GM12874 (cell line): Measurements from ENCODE around the gene SHBG.

ENCODE experiments used
- CTCF ChIP-seq: IDR thresholded peaks from 2 replicates; pipeline ENCODE4 v1.5.1; 2011; ENCODE audit warnings: low read depth, mild to moderate bottlenecking, control low read depth, low read length, moderate library complexity; ENCODE audit not compliant: insufficient read depth

SHBG gene

GRCh38 chr17:7652388-7653356 is 22.7 kb downstream of the SHBG start:
- no peak for TF ChIP-seq CTCF

DNA sequence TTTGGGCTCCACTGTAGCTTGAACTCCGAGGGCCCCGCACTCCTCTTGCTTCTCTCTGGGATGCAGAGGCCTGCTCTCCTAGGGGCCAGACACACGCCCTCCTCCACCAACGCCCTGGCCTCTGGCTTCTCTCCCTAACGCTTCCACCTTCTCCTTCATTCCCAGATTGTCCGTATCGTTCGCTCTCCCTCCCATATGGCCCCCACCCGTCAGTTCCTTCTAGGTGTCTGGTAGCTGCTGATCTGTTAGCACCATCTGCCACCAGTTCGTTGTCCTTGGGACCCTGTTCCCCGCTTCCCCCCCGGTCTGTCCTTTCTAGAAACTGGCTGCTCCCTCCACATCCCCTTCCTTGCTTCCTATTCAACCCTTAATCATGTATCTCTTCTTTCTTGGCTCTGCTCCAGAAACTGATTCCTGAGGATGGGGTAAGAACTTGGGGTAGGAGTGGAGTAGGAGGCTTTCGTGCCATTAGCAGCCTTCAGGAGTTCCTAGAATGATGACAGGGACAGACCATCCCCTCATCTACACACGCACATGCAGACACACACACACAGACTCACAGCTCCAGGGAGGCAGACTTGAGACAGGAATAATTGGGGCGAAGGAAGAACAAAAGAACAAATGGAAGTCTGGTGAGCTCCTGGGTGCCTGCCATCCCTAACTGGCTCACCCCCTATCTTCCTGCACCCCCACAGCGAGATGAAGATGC is 25.1 kb downstream of the SHBG start:
- TF ChIP-seq CTCF: no peak

GRCh38 chr17:7655541-7655840 is 25.6 kb downstream of the SHBG start:
- TF ChIP-seq CTCF: no peak

DNA sequence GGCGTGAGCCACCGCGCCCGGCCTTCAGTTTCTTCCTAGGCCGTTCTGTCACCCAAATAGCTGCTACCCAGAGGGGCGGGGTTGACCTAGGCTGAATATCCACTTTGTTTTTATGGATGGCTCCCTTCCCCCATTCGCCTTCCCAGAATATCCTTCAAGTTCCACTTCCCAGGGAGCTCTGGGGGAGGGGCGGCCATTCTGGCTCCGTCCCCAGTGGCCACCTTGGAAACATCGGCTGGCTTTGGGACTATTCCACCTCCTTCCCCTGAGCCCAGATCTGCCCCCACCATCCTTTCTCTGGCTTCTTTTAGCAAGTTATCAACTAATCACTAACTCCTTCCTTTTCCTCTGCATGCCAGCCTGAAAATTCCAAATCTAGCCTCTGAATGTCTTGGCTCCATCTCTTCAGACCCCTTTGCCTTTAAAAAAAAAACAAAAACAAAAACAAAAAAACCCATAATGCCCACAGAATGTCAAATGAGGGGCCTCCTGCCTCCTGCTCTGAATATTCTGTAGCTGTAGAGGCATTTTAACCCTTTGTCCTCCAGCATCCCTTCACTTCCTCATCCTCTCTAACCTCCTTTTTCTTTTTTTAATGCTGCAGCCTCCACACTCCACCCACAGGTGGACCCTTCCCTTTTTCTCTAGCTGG is 27.1 kb downstream of the SHBG start:
- TF ChIP-seq CTCF: no peak

GRCh38 chr17:7667656-7668406 is 37.9 kb downstream of the SHBG start:
- no peak for TF ChIP-seq CTCF

DNA sequence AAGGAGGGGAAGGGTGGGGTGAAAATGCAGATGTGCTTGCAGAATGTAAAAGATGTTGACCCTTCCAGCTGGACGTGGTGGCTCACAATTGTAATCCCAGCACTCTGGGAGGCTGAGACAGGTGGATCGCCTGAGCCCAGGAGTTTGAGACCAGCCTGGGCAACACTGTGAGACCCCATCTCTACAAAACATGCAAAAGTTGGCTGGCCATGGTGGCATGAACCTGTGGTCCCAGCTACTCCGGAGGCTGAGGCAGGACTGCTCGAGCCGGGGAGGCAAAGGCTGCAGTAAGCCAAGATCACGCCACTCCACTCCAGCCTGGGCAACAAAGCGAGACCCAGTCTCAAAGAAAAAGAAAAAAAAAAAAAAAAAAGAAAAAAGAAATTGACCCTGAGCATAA is 38.5 kb downstream of the SHBG start:
- TF ChIP-seq CTCF: no peak

- peak; percentile 43; the same call in 1 of the 2 replicates for TF ChIP-seq CTCF
These were observed 43.3 kb downstream of the SHBG start for GRCh38 chr17:7673239-7673638.
